ENCODE measurements around the gene MICAL3. TPM values are rescaled to one million over a fixed set of nuclear protein-coding genes. Genes with fewer than 3 reads are reported as not detected.

The MICAL3 gene
- polyA plus RNA-seq, 1 of the 3 experiments (the other 2 are of a cell fraction), result 83.1 TPM

- H2AFZ ChIP-seq (ENCODE audit: low read depth), result no peak overlapping the region
- WGBS (ENCODE audit: low lambda C conversion rate), result 94% methylated on average over 7 of the region's 9 CpGs
- DNase-seq, result no peak
- no peak overlapping the region for H3K4me3 ChIP-seq (ENCODE audit: low read depth in 2 of 2, low read length in 1 of 2)
- ChIA-PET POLR2A (no interaction called here), CTCF (interaction anchor here (1.9 kb wide), 1 partner anchor 293 kb away, joined by 9 read pairs; no protein-coding TSS in a partner anchor)
- H3K9me3 ChIP-seq, result no peaks in the 10 kb centered on the region
- H3K79me2 ChIP-seq (ENCODE audit: insufficient read depth), result no peaks in the 10 kb centered on the region
- H3K27ac ChIP-seq (ENCODE audit: low read depth in 2 of 2, low read length in 1 of 2), result no peak overlapping the region
- no peaks in the 10 kb centered on the region for H3K27me3 ChIP-seq (ENCODE audit: insufficient read depth)
- no peaks in the 10 kb centered on the region for H3K9me2 ChIP-seq
- H3K36me3 ChIP-seq (replicated peaks in 1 of 2; ENCODE audit: control insufficient read depth in 1 of 2, insufficient read depth in 2 of 2, low read length in 1 of 2), result peaks cover 0 to 6% of the 10 kb centered on the region in 2 experiments
- H3K9ac ChIP-seq, result no peak overlapping the region
- no peak overlapping the region for H3K4me2 ChIP-seq
- TF ChIP-seq EP300 (IDR thresholded peaks at IDR 0.05; ENCODE audit: borderline replicate concordance in 1 of 2, low read depth in 1 of 2, low read length in 1 of 2) (no peak), EZH2phosphoT487 (IDR thresholded peaks at IDR 0.05; ENCODE audit: borderline replicate concordance, low read depth) (no peak), NRF1 (IDR thresholded peaks at IDR 0.05; ENCODE audit: low read depth, low read length) (no peak), NFIC (IDR thresholded peaks at IDR 0.05; ENCODE audit: borderline replicate concordance) (no peak), TEAD4 (IDR thresholded peaks at IDR 0.05; ENCODE audit: borderline replicate concordance, insufficient read depth) (no peak), RXRA (IDR thresholded peaks at IDR 0.05; ENCODE audit: borderline replicate concordance, low read depth) (no peak), RCOR1 (IDR thresholded peaks at IDR 0.05; ENCODE audit: low read length) (no peak), SIN3A (IDR thresholded peaks at IDR 0.05; ENCODE audit: borderline replicate concordance, low read depth, low read length) (no peak), FOXJ3 (CRISPR knock-in tag; IDR thresholded peaks at IDR 0.05) (no peak), SMC3 (IDR thresholded peaks at IDR 0.05; ENCODE audit: low read depth, low read length) (no peak), CHD2 (IDR thresholded peaks at IDR 0.05; ENCODE audit: low read length, partially characterized antibody) (no peak)
- no peaks in the 10 kb centered on the region for H3F3A ChIP-seq (replicated peaks; ENCODE audit: insufficient read depth)
- no peaks in the 10 kb centered on the region for H4K20me1 ChIP-seq (ENCODE audit: insufficient read depth)
- H3K4me1 ChIP-seq (ENCODE audit: control insufficient read depth in 1 of 2, insufficient read depth in 2 of 2, low read depth in 1 of 2, low read length in 1 of 2), result peaks cover 12 to 34% of the 10 kb centered on the region in 2 experiments; a peak in 3 of 4 replicates
These were observed 241.0 kb downstream of the MICAL3 start for GRCh38 chr22:17783312-17783711.

GRCh38 chr22:17782621-17783020 is 241.7 kb downstream of the MICAL3 start:
- no peaks in the 10 kb centered on the region for H3F3A ChIP-seq (replicated peaks; ENCODE audit: insufficient read depth)
- H3K4me3 ChIP-seq (ENCODE audit: low read depth in 2 of 2, low read length in 1 of 2), result no peak overlapping the region
- DNase-seq, result no peak
- CTCF ChIA-PET, result interaction anchor here (1.9 kb wide), 1 partner anchor 293 kb away, joined by 9 read pairs; no protein-coding TSS in a partner anchor
- WGBS (ENCODE audit: low lambda C conversion rate), result 98% methylated on average over 8 of the region's 13 CpGs
- H3K9me3 ChIP-seq, result no peaks in the 10 kb centered on the region
- H3K27me3 ChIP-seq (ENCODE audit: insufficient read depth), result no peaks in the 10 kb centered on the region
- no peaks in the 10 kb centered on the region for H4K20me1 ChIP-seq (ENCODE audit: insufficient read depth)
- no peaks in the 10 kb centered on the region for H3K79me2 ChIP-seq (ENCODE audit: insufficient read depth)
- POLR2A ChIA-PET, result no interaction called here
- peaks cover 12 to 34% of the 10 kb centered on the region in 2 experiments; a peak in 3 of 4 replicates for H3K4me1 ChIP-seq (ENCODE audit: control insufficient read depth in 1 of 2, insufficient read depth in 2 of 2, low read depth in 1 of 2, low read length in 1 of 2)
- no peak overlapping the region for H3K27ac ChIP-seq (ENCODE audit: low read depth in 2 of 2, low read length in 1 of 2)
- H3K9me2 ChIP-seq, result no peaks in the 10 kb centered on the region
- TF ChIP-seq YY1 (IDR thresholded peaks at IDR 0.05; ENCODE audit: low read depth) (no peak), USF1 (IDR thresholded peaks at IDR 0.05; ENCODE audit: borderline replicate concordance, low read depth) (no peak), RFX5 (IDR thresholded peaks at IDR 0.05; ENCODE audit: low read length) (no peak), TAF1 (IDR thresholded peaks at IDR 0.05; ENCODE audit: borderline replicate concordance, low read depth, low read length) (no peak), ZBTB33 (IDR thresholded peaks at IDR 0.05; ENCODE audit: borderline replicate concordance, low read depth) (no peak), GATA2 (CRISPR knock-in tag; IDR thresholded peaks at IDR 0.05) (no peak), USF2 (IDR thresholded peaks at IDR 0.05; ENCODE audit: borderline replicate concordance, low read depth, low read length) (no peak), CHD2 (IDR thresholded peaks at IDR 0.05; ENCODE audit: low read length, partially characterized antibody) (no peak)
- H3K36me3 ChIP-seq (replicated peaks in 1 of 2; ENCODE audit: control insufficient read depth in 1 of 2, insufficient read depth in 2 of 2, low read length in 1 of 2), result peaks cover 0 to under 1% of the 10 kb centered on the region in 2 experiments
- H2AFZ ChIP-seq (ENCODE audit: low read depth), result no peak overlapping the region
- no peak overlapping the region for H3K4me2 ChIP-seq
- no peak overlapping the region for H3K9ac ChIP-seq
